WTC11 (cell line): Measurements from ENCODE around the gene ITPK1.

ENCODE experiments used
- ARID4B ChIP-seq: sonication (generic); formaldehyde crosslinking; IDR thresholded peaks from 2 replicates; pipeline ENCODE4 v1.8.0; 2023; ENCODE audit warnings: missing genetic modification reagents, mild to moderate bottlenecking, borderline replicate concordance
- CREB1 ChIP-seq: sonication (generic); formaldehyde crosslinking; IDR thresholded peaks from 2 replicates; pipeline ENCODE4 v1.8.0; 2023; ENCODE audit warnings: mild to moderate bottlenecking, missing genetic modification reagents
- CTCF ChIP-seq: fragments of 200-600 bp; IDR thresholded peaks from 2 replicates; pipeline ENCODE4 v1.8.0; 2022; ENCODE audit warnings: antibody characterized with exemption
- E2F1 ChIP-seq: sonication (generic); formaldehyde crosslinking; IDR thresholded peaks from 2 replicates; pipeline ENCODE4 v1.8.0; 2022; ENCODE audit warnings: mild to moderate bottlenecking, missing genetic modification reagents
- ETV6 ChIP-seq: sonication (generic); formaldehyde crosslinking; IDR thresholded peaks from 2 replicates; pipeline ENCODE4 v1.8.1; 2022; ENCODE audit warnings: mild to moderate bottlenecking, missing genetic modification reagents
- MAX ChIP-seq: sonication (generic); formaldehyde crosslinking; IDR thresholded peaks from 2 replicates; pipeline ENCODE4 v1.8.0; 2022; ENCODE audit warnings: mild to moderate bottlenecking, missing genetic modification reagents
- SP1 ChIP-seq: sonication (generic); formaldehyde crosslinking; conservative IDR thresholded peaks from 2 replicates; pipeline ENCODE4 v1.8.1; 2022; ENCODE audit warnings: missing genetic modification reagents
- USF2 ChIP-seq: sonication (generic); formaldehyde crosslinking; IDR thresholded peaks from 2 replicates; pipeline ENCODE4 v1.8.1; 2023; ENCODE audit warnings: mild to moderate bottlenecking, missing genetic modification reagents, moderate library complexity
- ZBTB43 ChIP-seq: sonication (generic); formaldehyde crosslinking; IDR thresholded peaks from 2 replicates; pipeline ENCODE4 v1.8.1; 2023; ENCODE audit warnings: mild to moderate bottlenecking, missing genetic modification reagents
- ZNF138 ChIP-seq: sonication (generic); formaldehyde crosslinking; conservative IDR thresholded peaks from 2 replicates; pipeline ENCODE4 v1.8.1; 2022; ENCODE audit warnings: mild to moderate bottlenecking, moderate library complexity, missing genetic modification reagents
- ZNF423 ChIP-seq: fragments of 250-450 bp; sonication (Bioruptor Pico); IDR thresholded peaks from 2 replicates; pipeline ENCODE4 v2.1.2; 2022; ENCODE audit warnings: mild to moderate bottlenecking, moderate library complexity

GRCh38 chr14:93005135-93005813 is 110.5 kb downstream of the ITPK1 start:
- TF ChIP-seq CTCF = no peak
- no peak for TF ChIP-seq USF2 (CRISPR knock-in tag)
- TF ChIP-seq ZNF138 (CRISPR knock-in tag) = no peak
- no peak for TF ChIP-seq CREB1 (CRISPR knock-in tag)
- no peak for TF ChIP-seq ARID4B (CRISPR knock-in tag)
- no peak for TF ChIP-seq ZNF423 (CRISPR knock-in tag)
- no peak for TF ChIP-seq ETV6 (CRISPR knock-in tag)
- no peak for TF ChIP-seq MAX (CRISPR knock-in tag)
- TF ChIP-seq E2F1 (CRISPR knock-in tag) = no peak
- TF ChIP-seq ZBTB43 (CRISPR knock-in tag) = no peak
- TF ChIP-seq SP1 (CRISPR knock-in tag) = no peak
